GM21367 (cell line): ENCODE measurements around the gene COL18A1.
"Not testable (repeated sequence)": the region's sequence is repeated elsewhere in the genome, so short reads cannot be mapped to it uniquely, and the experiment has no call there.

ENCODE experiments used
- ATAC-seq: cut with Tn5 transposase; IDR thresholded peaks from one replicate; pipeline ENCODE4 v1.9.1; 2021; ENCODE audit not compliant: unreplicated experiment

Gene COL18A1

DNA sequence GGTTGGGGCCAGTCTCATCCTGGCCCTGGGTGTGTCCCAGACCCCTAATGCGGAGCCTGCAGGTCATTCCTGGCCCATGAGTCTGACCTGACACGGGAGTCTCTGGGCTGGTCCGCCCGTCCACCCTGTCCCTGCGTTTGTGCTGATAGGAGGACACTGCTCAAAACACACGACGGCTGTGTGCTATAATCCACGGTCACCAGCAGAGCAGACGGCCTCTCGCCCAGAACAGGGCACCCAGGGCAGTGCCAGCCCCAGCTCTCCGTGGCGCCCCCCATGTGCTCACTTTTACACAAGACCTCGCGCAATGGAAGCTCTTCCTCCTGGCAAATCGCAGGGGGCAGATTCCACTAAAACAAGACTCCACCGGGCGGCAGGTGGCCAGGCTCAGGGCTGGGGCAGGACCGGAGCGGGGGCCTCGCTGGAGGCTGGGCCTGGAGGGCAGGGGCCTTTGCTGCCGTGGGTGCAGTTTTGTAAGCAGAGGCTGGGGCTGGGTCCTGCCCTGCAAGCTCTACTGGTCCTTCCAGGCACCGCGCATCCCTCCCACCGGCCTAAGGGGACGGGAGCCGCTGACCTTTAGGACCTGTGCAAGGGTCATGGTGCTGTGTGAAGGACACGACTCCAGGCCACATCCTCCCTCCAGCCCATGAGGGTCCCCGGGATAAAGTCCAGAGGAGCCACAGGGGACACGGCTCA, 147.9 kb downstream of the COL18A1 start:
- no peak for ATAC-seq

DNA sequence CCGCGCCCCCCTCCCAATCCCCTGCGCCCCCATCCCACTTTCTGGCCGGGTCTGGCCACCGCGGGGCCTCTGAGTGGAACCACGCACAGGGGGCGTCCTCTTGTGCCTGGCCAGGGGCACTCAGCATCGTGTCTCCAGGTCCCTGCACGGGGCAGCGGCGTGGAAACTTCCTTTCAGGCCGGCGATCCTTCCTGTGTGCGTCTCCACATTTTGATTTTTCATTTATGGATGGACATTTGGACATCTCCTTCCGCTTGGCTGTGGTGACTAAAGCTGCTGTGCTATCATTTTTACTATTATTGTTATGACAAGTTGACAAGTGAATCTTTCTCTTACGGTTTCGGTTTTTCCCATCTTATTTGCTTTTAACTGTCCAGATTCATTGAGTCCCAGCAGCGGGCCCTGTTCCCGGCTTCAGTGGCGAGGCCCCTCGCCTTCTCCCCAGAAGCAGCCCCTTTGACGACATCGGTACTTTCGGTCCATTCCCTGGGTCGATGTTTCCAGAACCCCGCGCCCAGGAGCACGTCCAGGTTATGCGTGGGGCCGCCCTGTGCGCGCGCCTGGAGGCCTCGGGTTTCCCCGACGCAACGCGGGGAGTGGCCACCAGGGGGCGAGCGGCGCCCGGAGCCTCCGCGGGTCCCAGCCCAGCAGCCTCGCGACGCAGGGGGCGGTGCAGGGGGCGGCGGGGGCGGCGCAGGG, 149.7 kb downstream of the COL18A1 start:
- no peak for ATAC-seq

DNA sequence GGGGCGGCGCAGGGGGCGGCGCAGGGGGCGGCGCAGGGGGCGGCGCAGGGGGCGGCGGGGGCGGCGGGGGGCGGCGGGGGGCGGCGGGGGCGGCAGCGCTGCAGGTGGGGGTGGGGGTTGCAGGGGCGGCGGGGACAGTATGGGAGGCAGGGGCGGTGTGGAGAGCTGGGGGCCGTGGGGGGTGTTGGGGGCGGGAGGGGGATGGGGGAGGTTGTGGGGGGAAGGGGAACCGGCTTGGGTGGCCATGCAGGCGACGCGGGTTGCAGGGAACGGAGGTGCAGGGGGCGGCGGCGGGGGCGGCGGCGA, 150.2 kb downstream of the COL18A1 start:
- ATAC-seq, result no peak

DNA sequence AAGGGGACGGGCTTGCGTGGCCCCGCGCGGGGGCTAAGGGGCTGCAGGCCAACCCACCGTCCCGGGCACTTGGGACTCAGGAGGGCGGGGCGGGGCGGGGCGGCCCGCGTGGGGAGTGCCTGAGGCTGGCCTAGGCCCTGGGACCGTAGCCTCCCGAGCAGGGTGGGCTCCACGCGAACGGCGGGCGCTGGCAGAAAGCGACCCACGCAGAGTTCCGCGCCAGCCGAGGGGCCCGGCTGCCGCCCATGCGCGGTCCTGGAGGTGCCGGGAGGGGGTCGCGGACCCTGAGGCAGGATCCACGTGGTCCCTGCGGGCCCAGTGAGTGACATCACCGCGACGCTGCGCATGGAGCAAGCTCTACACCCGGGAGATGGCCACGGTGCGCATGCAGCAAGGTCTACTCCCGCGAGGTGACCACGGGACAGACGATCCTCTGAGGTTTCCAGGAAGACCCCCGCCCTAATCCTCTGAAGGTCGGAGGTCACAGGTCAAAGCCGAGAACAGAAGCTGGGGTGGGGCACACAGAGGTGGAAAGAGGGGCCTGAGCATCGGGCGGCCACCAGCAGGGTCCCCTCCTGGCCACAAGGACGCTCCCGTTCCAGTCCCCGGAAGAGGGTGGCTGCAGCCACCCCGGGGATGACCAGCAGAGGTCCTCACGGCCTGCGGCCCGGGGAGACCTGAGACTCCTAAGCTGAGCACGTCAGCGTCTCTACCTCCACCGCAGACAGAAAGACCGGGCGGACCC, 150.8 kb downstream of the COL18A1 start:
- peak; percentile 66 for ATAC-seq

DNA sequence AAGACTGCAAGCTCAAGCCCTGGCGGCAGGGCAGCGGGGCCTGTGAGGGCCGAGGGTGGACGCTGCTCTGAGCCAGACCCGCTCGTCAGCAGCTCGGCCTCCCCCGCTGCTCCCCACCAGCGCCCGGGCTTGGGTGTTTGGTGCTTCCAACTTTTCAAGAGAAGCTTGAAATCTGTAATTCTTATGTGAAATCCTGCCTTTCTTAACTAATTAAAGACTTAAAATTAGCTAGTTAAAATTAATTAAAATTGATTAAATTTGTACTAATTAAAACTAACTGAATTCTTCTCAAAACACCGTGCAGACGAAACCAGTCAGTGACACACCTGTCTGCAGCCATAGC, 151.3 kb downstream of the COL18A1 start:
- ATAC-seq, result no peak

DNA sequence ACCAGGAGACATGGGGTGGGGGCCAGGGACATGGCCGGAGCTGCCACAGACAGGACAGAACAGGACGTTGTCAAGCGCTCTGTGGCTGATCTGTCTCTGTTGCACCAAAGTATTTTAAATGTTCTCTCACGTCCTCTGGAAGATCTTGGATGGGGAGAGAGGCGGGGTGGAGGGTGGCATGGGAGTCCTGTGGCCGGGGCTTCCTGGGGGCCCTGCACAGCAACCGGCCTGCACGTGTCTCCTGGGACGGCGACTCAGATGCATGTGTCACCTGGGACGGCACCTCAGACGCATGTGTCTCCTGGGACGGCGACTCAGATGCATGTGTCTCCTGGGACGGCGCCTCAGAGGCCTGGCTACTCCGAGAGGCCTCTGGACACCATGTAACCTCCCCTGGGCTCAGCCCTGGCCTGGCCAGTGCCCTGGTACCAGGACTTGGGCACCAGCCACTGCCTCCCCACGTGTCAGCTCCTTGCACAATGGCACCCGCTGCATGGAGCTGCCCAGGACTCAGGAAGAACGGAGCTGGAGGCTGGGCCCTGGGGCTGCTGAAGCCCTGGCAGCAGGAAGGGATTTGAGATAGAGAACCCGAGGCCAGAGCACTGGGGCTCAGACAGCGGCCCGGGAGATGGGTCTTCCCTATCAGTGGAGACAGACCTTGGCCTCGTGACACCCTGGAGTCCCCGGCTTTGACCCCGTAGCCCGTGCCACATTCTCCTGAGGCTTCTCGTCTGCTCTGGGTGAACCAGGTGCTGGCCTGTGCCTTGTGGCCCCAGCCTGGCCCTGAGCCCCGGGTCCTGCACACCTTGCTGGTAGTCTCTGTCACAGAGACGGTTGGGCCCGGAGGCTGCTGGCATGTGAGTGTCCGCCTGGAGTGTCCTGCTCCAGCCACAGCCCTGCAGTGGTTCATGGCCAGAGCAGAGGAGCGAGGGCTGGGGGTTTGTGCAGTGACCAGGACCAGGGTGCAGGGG, 152.0 kb downstream of the COL18A1 start:
- no peak for ATAC-seq

DNA sequence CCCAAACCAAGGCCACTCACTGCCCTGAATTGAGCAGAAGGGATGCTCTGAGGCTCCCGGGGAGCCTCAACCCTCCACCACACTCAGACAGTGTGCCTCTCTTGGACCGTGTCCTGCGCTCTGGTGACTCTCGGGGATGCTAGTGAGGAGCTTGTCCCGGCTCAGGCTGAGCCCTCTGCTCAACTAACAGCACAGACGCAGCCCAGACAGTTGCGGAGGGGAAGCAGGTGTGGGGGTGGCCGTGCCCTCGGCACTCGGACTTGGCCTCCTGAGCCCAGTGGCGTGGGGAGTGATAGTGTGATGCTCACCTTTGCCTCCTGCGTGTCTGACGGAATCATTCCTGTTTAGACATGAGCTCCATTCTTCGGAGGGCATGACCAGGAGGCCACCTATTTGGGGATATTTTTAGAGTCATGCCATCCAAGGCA, 152.7 kb downstream of the COL18A1 start:
- ATAC-seq, result no peak

DNA sequence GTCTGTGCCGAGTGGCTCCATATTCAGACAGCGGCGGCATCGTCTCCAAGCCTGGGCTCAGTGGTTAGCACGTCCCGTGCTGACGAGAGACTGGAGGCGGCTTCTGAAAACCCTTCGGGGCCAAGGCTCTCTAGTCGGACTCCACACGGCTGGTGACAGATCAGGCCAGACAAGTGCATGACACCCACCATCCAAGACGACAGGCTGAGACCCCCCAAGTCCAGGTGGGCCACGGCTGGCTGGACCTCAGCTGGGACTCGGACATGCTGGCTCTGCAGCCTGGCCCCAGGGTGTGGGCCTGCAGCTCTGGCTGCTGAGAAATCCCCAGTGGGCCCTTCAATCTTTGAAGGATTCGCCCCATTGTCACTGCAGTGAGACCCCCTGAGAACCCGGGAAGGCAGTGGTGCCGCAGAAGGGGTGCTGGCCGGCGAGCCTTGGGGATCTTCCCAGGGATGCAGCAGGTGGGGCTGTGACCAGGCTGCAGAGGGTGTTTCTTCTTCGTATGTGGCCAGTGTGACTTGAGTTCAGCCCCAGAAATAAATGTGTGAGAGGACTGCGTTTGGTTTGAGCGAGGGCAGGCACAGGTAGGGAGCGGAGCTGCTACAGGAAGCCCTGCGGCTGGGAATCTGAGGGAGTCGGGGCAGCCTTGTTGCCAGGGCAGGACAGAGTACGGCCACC, 153.2 kb downstream of the COL18A1 start:
- ATAC-seq, result no peak

DNA sequence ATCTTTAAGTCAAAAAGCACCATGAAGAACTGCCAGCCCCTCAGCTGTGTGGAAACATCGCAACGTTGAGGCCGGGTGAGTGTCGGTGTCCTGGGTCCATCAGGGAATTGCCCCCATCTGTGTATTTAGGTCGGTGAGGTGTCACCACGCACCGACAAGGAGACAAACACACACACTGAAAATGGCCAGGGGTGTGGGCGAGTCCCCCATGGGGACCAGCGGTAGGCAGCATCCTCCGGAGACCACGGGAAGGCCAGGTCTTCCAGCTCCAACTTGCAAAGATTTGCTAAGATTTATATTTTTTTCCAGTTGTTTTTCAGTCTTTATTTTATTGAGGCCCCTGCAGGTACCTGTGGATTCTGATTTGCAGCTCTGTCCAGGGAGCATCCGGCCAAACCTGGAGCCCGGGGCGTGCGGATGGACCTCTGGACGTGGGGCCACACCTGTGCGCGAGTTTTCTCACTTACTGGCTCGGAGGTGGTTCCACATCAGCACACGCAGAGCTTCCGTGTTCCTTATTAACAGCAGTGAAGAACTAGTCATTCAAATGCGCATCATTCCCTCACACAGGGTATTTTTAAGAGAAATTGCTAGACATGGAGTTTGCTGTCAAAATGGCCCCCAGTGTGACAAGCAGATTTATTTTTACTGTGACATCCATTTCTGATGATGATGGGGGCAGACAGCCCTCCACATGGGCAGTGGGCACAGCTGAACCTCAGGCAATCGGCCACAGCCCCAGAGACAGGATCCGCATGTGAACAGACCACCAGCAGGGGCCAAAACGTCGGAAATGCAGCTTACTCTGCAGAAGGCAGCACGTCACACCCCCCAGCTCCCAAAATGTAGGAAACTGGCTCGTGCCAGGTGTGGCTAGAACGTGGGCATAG, 154.5 kb downstream of the COL18A1 start:
- no peak for ATAC-seq

DNA sequence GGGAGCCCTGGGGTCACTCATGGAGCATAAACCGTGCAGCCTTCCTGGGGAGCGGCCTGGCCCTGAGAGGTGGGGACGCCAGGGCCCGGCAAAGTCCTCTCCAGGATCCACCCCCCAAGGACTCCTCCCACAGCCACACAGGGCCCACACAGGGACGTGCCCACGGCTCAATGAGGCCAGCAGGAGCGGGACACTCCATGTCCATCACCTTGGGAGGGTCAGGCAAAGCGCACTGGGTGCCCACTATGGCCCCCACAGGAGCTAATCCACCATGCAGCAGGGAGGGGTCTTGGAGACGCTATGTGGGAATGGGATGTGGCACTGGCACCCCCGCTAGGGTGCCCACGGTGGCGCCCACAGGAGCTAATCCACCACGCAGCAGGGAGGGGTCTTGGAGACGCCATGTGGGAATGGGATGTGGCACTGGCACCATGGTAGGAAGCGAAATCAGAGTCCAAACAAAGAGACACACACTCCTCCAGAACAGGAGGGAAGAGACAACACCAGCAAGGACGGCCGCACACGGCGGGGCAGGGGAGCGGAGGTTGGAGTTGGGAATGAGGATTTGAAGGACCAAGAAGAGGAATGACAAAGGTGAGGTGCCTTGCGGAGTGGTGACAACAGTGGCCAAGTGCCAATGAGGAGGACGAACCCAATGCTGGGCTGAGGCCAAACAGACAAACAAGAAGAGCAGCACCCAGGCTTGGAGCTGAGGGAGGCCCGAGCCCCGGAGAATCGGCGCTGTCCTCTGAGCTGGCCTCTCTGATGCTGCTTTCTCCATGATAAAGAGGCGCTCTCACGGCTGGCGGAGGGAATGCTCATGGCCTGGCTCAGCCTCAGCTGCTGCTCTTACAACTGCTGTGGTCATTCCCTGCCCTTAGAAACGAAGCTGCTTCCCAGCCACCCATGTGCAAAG, 155.4 kb downstream of the COL18A1 start:
- ATAC-seq, result no peak

DNA sequence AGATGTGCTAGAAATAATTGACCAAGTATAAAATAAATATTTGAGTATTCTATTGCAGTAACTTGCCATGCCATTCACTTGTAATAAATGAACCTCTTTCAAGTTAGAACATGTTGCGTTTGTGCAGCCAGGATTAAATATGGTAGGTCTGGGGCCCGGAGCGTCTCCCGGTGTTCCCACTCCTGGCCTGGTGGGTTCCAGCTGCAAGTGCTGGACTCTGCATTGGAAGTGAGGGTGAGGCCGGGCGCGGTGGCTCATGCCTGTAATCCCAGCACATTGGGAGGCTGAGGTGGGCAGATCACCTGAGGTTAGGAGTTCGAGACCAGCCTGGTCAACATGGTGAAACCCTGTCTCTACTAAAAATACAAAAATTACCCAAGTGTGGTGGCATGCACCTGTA, 156.3 kb downstream of the COL18A1 start:
- not testable (repeated sequence) for ATAC-seq

DNA sequence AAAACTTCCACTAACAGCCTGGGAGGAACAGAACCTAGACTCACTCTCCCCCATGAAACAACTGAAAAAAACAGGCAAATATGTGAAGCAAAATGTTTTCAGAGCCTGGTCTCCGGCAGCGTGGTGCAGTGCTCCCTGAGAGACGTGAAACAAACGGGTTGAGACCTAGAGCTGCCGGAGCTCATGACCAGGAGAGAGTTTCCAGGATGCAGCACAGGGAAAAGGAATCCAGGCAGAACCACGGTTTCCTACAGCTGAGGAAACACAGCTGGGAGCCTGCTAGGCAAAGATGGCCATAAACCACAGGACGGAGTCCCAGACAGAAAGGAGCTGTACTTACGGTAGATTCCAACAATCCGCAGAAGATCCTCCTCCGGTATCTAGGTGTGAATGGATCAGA, 157.4 kb downstream of the COL18A1 start:
- no peak for ATAC-seq

DNA sequence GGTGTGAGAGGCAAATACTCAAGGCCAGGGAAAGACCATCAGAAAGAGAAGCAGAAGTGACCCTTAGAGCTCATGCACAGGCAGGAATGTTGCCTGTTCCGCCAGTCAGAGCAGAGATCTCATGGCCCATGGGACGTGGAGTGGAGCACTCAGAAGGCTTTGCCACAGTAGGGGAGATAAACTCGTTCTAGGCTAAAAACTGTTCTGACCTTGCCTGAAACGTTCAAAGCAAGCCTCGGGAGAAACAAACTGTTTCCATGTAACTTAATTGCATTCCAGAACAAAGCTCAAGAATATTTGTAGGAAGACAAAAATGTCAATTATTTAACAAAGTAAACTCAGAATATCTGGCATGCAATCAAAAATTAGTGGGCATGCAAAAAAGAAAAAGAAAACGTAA, 158.0 kb downstream of the COL18A1 start:
- ATAC-seq, result no peak
